HEK293 (cell line): ENCODE data around the gene SLC8A1.

Experiments
- CTCF ChIA-PET: fragments of 350-600 bp; formaldehyde crosslinking; extraction: SDS; loops from one replicate; lab custom pipeline; 2021; ENCODE audit warnings: antibody characterized with exemption; lab: Yijun Ruan, JAX
- POLR2A ChIA-PET: fragments of 300-600 bp; formaldehyde crosslinking; extraction: SDS; loops from one replicate; lab custom pipeline; 2020; ENCODE audit warnings: antibody characterized with exemption, inconsistent platforms; lab: Yijun Ruan, JAX
- H3K27ac ChIP-seq: fragments of 200-500 bp; sonication (Bioruptor generic); 2 replicates; pipeline ENCODE4 v1.5.1; 2014; ENCODE audit warnings: low read depth, low read length, control low read depth, inconsistent platforms; ENCODE audit errors: extremely low read depth
- H3K36me3 ChIP-seq, 2 experiments: fragments of 200-500 bp in 1 of 2; sonication (Bioruptor generic) in 1 of 2; 1 replicate in 1 of 2; 2 replicates in 1 of 2; pipeline ENCODE4 v1.5.1; 2014 to 2017; ENCODE audit warnings: inconsistent platforms in 2 of 2, low read length in 2 of 2; ENCODE audit not compliant: control insufficient read depth in 2 of 2, insufficient read depth in 1 of 2
- H3K4me1 ChIP-seq: fragments of 200-500 bp; sonication (Bioruptor generic); 2 replicates; pipeline ENCODE4 v1.5.1; 2014; ENCODE audit warnings: mild to moderate bottlenecking, low read length, inconsistent platforms; ENCODE audit not compliant: control insufficient read depth, insufficient read depth
- H3K4me3 ChIP-seq: 2 replicates; pipeline ENCODE4 v1.5.1; 2011; ENCODE audit warnings: low read depth, mild to moderate bottlenecking, control low read depth, low read length, moderate library complexity
- H3K9me3 ChIP-seq: fragments of 200-500 bp; sonication (Bioruptor generic); 2 replicates; pipeline ENCODE4 v1.5.1; 2014; ENCODE audit warnings: low read depth, low read length, inconsistent platforms; ENCODE audit not compliant: control insufficient read depth, insufficient read depth
- AEBP2 ChIP-seq: fragments of 450-650 bp; formaldehyde crosslinking; IDR thresholded peaks from 2 replicates; pipeline ENCODE4 v1.5.1; 2016; ENCODE audit warnings: missing biosample characterization, missing genetic modification characterization, borderline replicate concordance
- CTCF ChIP-seq: fragments of 450-650 bp; formaldehyde crosslinking; IDR thresholded peaks from 2 replicates; pipeline ENCODE4 v1.5.1; 2016; ENCODE audit warnings: missing biosample characterization, missing genetic modification characterization
- GFI1B ChIP-seq: fragments of 450-650 bp; formaldehyde crosslinking; IDR thresholded peaks from 2 replicates; pipeline ENCODE4 v1.5.1; 2016; ENCODE audit warnings: missing biosample characterization, missing genetic modification characterization
- OSR2 ChIP-seq: fragments of 450-650 bp; formaldehyde crosslinking; IDR thresholded peaks from 2 replicates; pipeline ENCODE4 v1.5.1; 2016; ENCODE audit warnings: missing biosample characterization, missing genetic modification characterization
- PBX3 ChIP-seq: sonication (generic); formaldehyde crosslinking; IDR thresholded peaks from 2 replicates; pipeline ENCODE4 v1.8.1; 2022; ENCODE audit warnings: mild to moderate bottlenecking, moderate library complexity, missing genetic modification reagents
- SCRT1 ChIP-seq: fragments of 450-650 bp; formaldehyde crosslinking; IDR thresholded peaks from 2 replicates; pipeline ENCODE4 v1.5.1; 2016; ENCODE audit warnings: missing biosample characterization, missing genetic modification characterization, borderline replicate concordance
- ZNF184 ChIP-seq: fragments of 450-650 bp; IDR thresholded peaks from 2 replicates; pipeline ENCODE4 v1.5.1; 2018; ENCODE audit warnings: missing biosample characterization, mild to moderate bottlenecking, missing genetic modification characterization
- ZNF274 ChIP-seq, 2 experiments: fragments of 200-500 bp in 1 of 2; fragments of 450-650 bp in 1 of 2; sonication (Bioruptor generic) in 1 of 2; formaldehyde crosslinking in 1 of 2; IDR thresholded peaks; 2 replicates each; pipeline versions ENCODE4 v1.5.1 to v1.6.1; 2014 to 2016; ENCODE audit warnings: borderline replicate concordance in 1 of 2, inconsistent platforms in 1 of 2, low read length in 1 of 2, missing biosample characterization in 1 of 2, missing genetic modification characterization in 1 of 2
- ZNF366 ChIP-seq: fragments of 450-650 bp; formaldehyde crosslinking; conservative IDR thresholded peaks from 2 replicates; pipeline ENCODE4 v1.5.1; 2016; ENCODE audit warnings: missing biosample characterization, missing genetic modification characterization
- ZNF433 ChIP-seq: fragments of 450-650 bp; formaldehyde crosslinking; IDR thresholded peaks from 2 replicates; pipeline ENCODE4 v1.5.1; 2016; ENCODE audit warnings: missing biosample characterization, missing genetic modification characterization, low read depth
- ZNF529 ChIP-seq: fragments of 450-650 bp; formaldehyde crosslinking; IDR thresholded peaks from 2 replicates; pipeline ENCODE4 v1.5.1; 2017; ENCODE audit warnings: missing genetic modification characterization, missing biosample characterization; ENCODE audit not compliant: insufficient replicate concordance
- ZNF530 ChIP-seq: fragments of 450-650 bp; formaldehyde crosslinking; IDR thresholded peaks from 2 replicates; pipeline ENCODE4 v1.5.1; 2016; ENCODE audit warnings: low read depth, missing biosample characterization, missing genetic modification characterization
- ZNF560 ChIP-seq: fragments of 450-650 bp; formaldehyde crosslinking; IDR thresholded peaks from 2 replicates; pipeline ENCODE4 v1.5.1; 2017; ENCODE audit warnings: missing biosample characterization, missing genetic modification characterization, borderline replicate concordance
- ZNF571 ChIP-seq: fragments of 450-650 bp; formaldehyde crosslinking; IDR thresholded peaks from 2 replicates; pipeline ENCODE4 v1.5.0; 2017; ENCODE audit warnings: missing biosample characterization, missing genetic modification characterization
- ZNF596 ChIP-seq: fragments of 450-650 bp; IDR thresholded peaks from 2 replicates; pipeline ENCODE4 v1.5.0; 2018; ENCODE audit warnings: missing biosample characterization, mild to moderate bottlenecking, missing genetic modification characterization, moderate library complexity
- ZNF624 ChIP-seq: fragments of 450-650 bp; formaldehyde crosslinking; IDR thresholded peaks from 2 replicates; pipeline ENCODE4 v1.5.1; 2017; ENCODE audit warnings: missing biosample characterization, missing genetic modification characterization
- ZNF654 ChIP-seq: fragments of 450-650 bp; formaldehyde crosslinking; IDR thresholded peaks from 2 replicates; pipeline ENCODE4 v1.5.1; 2016; ENCODE audit warnings: low read depth, missing biosample characterization, missing genetic modification characterization
- ZNF707 ChIP-seq: fragments of 450-650 bp; formaldehyde crosslinking; IDR thresholded peaks from 2 replicates; pipeline ENCODE4 v1.5.1; 2016; ENCODE audit warnings: missing biosample characterization, missing genetic modification characterization
- ZNF791 ChIP-seq: fragments of 450-650 bp; formaldehyde crosslinking; IDR thresholded peaks from 2 replicates; pipeline ENCODE4 v1.5.1; 2016; ENCODE audit warnings: missing biosample characterization, missing genetic modification characterization
- ZNF843 ChIP-seq: fragments of 450-650 bp; formaldehyde crosslinking; IDR thresholded peaks from 2 replicates; pipeline ENCODE4 v1.5.1; 2016; ENCODE audit warnings: missing biosample characterization, missing genetic modification characterization
- ZSCAN30 ChIP-seq: fragments of 450-650 bp; IDR thresholded peaks from 2 replicates; pipeline ENCODE4 v1.5.1; 2018; ENCODE audit warnings: missing biosample characterization, mild to moderate bottlenecking, missing genetic modification characterization, moderate library complexity
- ZSCAN5A ChIP-seq: fragments of 450-650 bp; formaldehyde crosslinking; IDR thresholded peaks from 2 replicates; pipeline ENCODE4 v1.5.1; 2016; ENCODE audit warnings: missing biosample characterization, missing genetic modification characterization
- TF ChIP-seq, protein P1 (sequence below): fragments of 450-650 bp; formaldehyde crosslinking; IDR thresholded peaks from 2 replicates; pipeline ENCODE4 v1.5.1; 2016; ENCODE audit warnings: missing biosample characterization, missing genetic modification characterization, low read depth
- TF ChIP-seq, protein P2 (sequence below): fragments of 450-650 bp; formaldehyde crosslinking; IDR thresholded peaks from 2 replicates; pipeline ENCODE4 v1.5.1; 2017; ENCODE audit warnings: missing biosample characterization, missing genetic modification characterization

SLC8A1 gene

GRCh38 chr2:40190457-40190856, 261.4 kb downstream of the SLC8A1 start:
- POLR2A ChIA-PET, result no interaction called here
- Histone ChIP-seq H3K4me1 (no peaks in the 10 kb centered on the region), H3K4me3 (no peak overlapping the region), H3K36me3 (no peaks in the 10 kb centered on the region), H3K9me3 (no peaks in the 10 kb centered on the region), H3K27ac (no peak overlapping the region)
- TF ChIP-seq ZNF184 (tag by site-specific recombination) (no peak), ZNF707 (tag by site-specific recombination) (no peak), OSR2 (tag by site-specific recombination) (no peak), ZNF529 (tag by site-specific recombination) (no peak), ZNF654 (tag by site-specific recombination) (no peak)
- CTCF ChIA-PET, result no interaction called here

DNA sequence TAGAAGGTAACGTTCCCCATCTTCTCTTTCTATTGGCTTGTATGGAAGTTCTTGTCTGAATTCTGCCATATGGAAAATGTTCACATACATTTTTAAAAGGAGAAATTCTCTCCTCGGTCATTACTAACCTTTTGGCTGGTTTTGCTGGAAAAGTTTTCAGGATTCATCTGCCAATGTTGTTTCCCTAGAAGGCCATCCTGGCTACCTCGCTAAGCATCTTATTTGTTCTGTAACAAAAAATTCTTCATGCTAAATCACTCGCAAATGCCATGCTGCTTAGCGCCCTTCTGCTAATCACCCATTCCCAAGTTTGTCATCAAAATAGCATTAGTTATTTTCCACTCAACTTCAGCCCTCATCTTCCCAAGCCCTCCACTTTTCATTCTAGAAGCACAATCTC, 262.0 kb downstream of the SLC8A1 start:
- H3K27ac ChIP-seq, result no peak overlapping the region
- no peaks in the 10 kb centered on the region for H3K36me3 ChIP-seq
- H3K4me3 ChIP-seq, result no peak overlapping the region
- H3K4me1 ChIP-seq, result no peaks in the 10 kb centered on the region
- POLR2A ChIA-PET, result no interaction called here
- no peaks in the 10 kb centered on the region for H3K9me3 ChIP-seq
- CTCF ChIA-PET, result no interaction called here
- TF ChIP-seq ZNF184 (tag by site-specific recombination) (no peak), ZNF843 (tag by site-specific recombination) (no peak), ZNF274 (IDR thresholded peaks at IDR 0.05; ENCODE audit: low read length) (no peak), ZNF274 (tag by site-specific recombination; IDR thresholded peaks at IDR 0.05; ENCODE audit: borderline replicate concordance) (no peak), CTCF (tag by site-specific recombination) (no peak), SCRT1 (tag by site-specific recombination) (no peak), ZNF560 (tag by site-specific recombination) (no peak), ZSCAN30 (tag by site-specific recombination) (no peak), ZNF596 (tag by site-specific recombination) (no peak), ZSCAN5A (tag by site-specific recombination) (no peak), ZNF791 (tag by site-specific recombination) (no peak), PBX3 (CRISPR knock-in tag) (no peak), ZNF530 (tag by site-specific recombination) (no peak), ZNF624 (tag by site-specific recombination) (no peak), ZNF433 (no peak), ZNF366 (tag by site-specific recombination) (no peak), AEBP2 (tag by site-specific recombination) (no peak), ZNF571 (tag by site-specific recombination) (no peak), GFI1B (tag by site-specific recombination) (no peak)
- TF ChIP-seq, protein P1, sequence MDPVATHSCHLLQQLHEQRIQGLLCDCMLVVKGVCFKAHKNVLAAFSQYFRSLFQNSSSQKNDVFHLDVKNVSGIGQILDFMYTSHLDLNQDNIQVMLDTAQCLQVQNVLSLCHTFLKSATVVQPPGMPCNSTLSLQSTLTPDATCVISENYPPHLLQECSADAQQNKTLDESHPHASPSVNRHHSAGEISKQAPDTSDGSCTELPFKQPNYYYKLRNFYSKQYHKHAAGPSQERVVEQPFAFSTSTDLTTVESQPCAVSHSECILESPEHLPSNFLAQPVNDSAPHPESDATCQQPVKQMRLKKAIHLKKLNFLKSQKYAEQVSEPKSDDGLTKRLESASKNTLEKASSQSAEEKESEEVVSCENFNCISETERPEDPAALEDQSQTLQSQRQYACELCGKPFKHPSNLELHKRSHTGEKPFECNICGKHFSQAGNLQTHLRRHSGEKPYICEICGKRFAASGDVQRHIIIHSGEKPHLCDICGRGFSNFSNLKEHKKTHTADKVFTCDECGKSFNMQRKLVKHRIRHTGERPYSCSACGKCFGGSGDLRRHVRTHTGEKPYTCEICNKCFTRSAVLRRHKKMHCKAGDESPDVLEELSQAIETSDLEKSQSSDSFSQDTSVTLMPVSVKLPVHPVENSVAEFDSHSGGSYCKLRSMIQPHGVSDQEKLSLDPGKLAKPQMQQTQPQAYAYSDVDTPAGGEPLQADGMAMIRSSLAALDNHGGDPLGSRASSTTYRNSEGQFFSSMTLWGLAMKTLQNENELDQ (tag by site-specific recombination), result no peak
- TF ChIP-seq, protein P2, sequence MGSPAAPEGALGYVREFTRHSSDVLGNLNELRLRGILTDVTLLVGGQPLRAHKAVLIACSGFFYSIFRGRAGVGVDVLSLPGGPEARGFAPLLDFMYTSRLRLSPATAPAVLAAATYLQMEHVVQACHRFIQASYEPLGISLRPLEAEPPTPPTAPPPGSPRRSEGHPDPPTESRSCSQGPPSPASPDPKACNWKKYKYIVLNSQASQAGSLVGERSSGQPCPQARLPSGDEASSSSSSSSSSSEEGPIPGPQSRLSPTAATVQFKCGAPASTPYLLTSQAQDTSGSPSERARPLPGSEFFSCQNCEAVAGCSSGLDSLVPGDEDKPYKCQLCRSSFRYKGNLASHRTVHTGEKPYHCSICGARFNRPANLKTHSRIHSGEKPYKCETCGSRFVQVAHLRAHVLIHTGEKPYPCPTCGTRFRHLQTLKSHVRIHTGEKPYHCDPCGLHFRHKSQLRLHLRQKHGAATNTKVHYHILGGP (tag by site-specific recombination), result no peak
